Ectodermal cell (in vitro differentiated cells): ENCODE measurements around the gene ACOD1.

Source experiments
- H3K27ac ChIP-seq: 2 replicates; pipeline ENCODE4 v1.7.0; 2013; ENCODE audit warnings: mild to moderate bottlenecking, low read depth, low read length; ENCODE audit not compliant: insufficient read depth, poor library complexity, severe bottlenecking
- H3K27me3 ChIP-seq: 2 replicates; pipeline ENCODE4 v1.7.0; 2013; ENCODE audit warnings: mild to moderate bottlenecking, low read length; ENCODE audit not compliant: insufficient read depth, control insufficient read depth, poor library complexity, severe bottlenecking
- H3K36me3 ChIP-seq: one replicate; pipeline ENCODE4 v1.7.0; 2013; ENCODE audit warnings: low read length; ENCODE audit not compliant: control insufficient read depth, insufficient read depth
- H3K4me1 ChIP-seq: one replicate; pipeline ENCODE4 v1.7.0; 2013; ENCODE audit warnings: low read length; ENCODE audit not compliant: control insufficient read depth, insufficient read depth
- H3K4me3 ChIP-seq: 2 replicates; pipeline ENCODE4 v1.7.0; 2013; ENCODE audit warnings: low read depth, low read length, control low read depth; ENCODE audit not compliant: insufficient read depth
- H3K9me3 ChIP-seq: 2 replicates; pipeline ENCODE4 v1.7.0; 2013; ENCODE audit warnings: mild to moderate bottlenecking, low read length, moderate library complexity; ENCODE audit not compliant: control insufficient read depth
- WGBS, 2 experiments: methylation state at CpG; one replicate each; pipeline ENCODE4 v1.1.7; 2013; ENCODE audit warnings: missing lambda C conversion rate in 2 of 2; 5-methylcytosine and 5-hydroxymethylcytosine counted together

ACOD1 gene

DNA sequence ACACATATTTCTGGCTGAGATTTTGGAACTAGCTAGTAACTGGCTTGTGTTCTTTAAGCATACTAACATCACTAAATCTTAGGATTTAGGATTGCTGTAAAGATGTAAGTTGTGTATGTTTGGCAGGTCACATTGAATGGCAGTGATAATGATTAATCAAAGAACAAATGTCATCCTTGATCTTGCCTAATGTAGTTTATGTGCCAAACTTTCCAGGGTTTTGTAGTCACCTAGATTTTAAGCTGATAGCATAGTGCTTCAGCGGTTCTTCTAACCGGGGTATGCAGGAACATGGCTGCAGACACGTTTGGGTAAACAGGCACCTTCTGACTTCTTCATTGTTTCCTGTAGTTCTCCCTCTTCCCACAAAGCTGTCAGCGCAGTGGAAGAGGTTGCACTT is 53.2 kb downstream of the ACOD1 start:
- Histone ChIP-seq H3K4me3 (no peak overlapping the region), H3K36me3 (peaks cover 9% of the 10 kb centered on the region)
- WGBS, 2 experiments: 89 to 93% methylated on average over 4 of the region's 4 CpGs

DNA sequence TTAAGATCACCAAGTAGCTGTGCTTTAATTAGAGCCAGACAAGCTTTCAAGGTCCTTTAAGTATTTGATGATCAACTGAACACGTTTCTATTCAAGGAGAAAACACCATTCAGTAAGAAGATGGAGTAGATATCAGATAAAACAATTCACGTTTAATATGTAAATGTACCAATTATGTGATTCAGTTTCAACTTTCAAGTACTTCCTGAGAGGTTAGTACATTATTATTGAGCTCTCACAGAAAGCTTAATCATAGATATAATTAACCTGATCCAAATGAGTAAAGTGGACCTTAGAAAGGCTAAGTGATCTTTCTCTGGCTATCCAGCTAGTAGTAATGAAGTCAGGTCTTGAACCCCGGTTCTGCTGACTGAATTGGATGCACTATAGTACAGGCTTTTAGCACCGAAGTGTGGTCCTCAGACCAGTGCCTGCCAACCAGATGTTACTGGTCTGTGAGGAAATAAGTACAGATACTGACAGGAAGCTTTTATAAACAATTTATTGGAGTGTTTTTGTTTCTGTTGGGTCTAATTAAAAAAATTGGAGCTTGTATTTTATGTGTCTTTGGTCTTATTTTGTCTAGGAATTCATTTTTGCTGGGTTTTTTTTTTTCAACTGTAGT is 53.8 kb downstream of the ACOD1 start:
- H3K27ac ChIP-seq: no peak overlapping the region
- H3K4me3 ChIP-seq: no peak overlapping the region
- no peaks in the 10 kb centered on the region for H3K27me3 ChIP-seq
- H3K36me3 ChIP-seq: peaks cover 4% of the 10 kb centered on the region
- H3K4me1 ChIP-seq: no peaks in the 10 kb centered on the region
- no peaks in the 10 kb centered on the region for H3K9me3 ChIP-seq
- 86 to 94% methylated on average over 3 to 4 of the region's 4 CpGs for WGBS, 2 experiments

More for the DNA sequence above, 53.2 kb downstream of the ACOD1 start:
- no peak overlapping the region for H3K27ac ChIP-seq
- H3K9me3 ChIP-seq: no peaks in the 10 kb centered on the region
- H3K27me3 ChIP-seq: no peaks in the 10 kb centered on the region
- no peaks in the 10 kb centered on the region for H3K4me1 ChIP-seq

DNA sequence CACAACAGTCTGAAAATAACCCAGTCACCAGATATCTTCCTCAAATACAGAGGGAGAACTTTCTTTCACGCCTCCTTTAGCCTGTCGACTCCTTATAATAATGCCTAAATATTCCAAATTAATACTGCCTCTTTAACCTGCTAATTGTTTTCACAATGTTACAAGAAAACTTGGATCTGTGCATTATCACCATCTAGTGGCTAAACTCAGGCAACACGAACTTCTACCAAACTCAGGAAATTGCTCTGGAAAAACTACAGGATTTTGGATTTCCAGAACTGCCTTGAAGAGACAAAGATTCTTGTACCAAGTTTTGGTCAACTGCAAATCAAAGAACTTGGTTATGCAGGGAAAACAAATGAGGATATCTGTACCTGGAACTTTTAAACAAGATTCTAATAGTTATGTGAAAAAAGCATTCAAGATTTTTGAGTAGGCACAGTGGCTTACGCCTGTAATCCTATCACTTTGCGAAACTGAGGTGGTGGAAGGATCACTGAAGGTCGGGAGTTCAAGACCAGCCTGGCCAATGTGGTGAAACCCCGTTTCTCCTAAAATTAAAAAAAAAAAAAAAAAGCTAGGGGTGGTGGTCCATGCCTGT is 54.4 kb downstream of the ACOD1 start:
- WGBS, 2 experiments: 79 to 80% methylated on average over 7 of the region's 7 CpGs
- Histone ChIP-seq H3K9me3 (no peaks in the 10 kb centered on the region), H3K27ac (no peak overlapping the region), H3K4me1 (no peaks in the 10 kb centered on the region), H3K27me3 (no peaks in the 10 kb centered on the region), H3K4me3 (no peak overlapping the region), H3K36me3 (peaks cover 4% of the 10 kb centered on the region)
